Uterus (tissue), 2 donors: Measurements from ENCODE around the gene A1CF.

Source experiments
- POLR2A ChIP-seq, 2 donors: fragments of 450-650 bp; IDR thresholded peaks; one replicate each; pipeline ENCODE4 v1.6.1; 2016; ENCODE audit warnings: antibody characterized with exemption in 2 of 2, mild to moderate bottlenecking in 1 of 2, moderate library complexity in 1 of 2
- TF ChIP-seq, protein P1 (sequence below), 4 experiments: fragments of 200-600 bp in 2 of 4; fragments of 450-650 bp in 2 of 4; sonication (generic) in 2 of 4; IDR thresholded peaks; one replicate each; pipeline ENCODE4 v1.5.1; 2016 to 2019; ENCODE audit warnings: antibody characterized with exemption in 4 of 4, mild to moderate bottlenecking in 2 of 4, moderate library complexity in 1 of 4

DNA sequence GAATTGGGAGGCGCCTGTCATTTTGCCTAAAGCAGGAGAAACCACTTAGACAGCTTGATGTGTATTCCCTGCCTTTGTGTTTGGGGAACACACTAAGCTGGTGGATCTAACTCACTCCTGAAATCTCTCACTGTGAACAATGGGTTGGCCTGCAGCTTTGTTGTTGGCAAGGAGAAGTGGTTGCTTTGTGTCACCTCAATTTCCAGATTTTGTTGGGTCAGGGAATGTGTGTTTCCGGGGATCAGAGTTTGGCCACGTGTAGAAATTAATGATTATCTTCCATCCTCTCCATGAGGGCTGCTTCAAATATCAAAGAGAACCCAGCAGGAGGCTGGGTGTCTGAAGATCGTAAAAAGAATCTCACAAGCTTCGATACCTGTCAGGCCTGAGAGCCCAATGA lies 27.8 kb downstream of the A1CF start:
- no peak for TF ChIP-seq POLR2A (IDR thresholded peaks at IDR 0.05)
- TF ChIP-seq, protein P1, sequence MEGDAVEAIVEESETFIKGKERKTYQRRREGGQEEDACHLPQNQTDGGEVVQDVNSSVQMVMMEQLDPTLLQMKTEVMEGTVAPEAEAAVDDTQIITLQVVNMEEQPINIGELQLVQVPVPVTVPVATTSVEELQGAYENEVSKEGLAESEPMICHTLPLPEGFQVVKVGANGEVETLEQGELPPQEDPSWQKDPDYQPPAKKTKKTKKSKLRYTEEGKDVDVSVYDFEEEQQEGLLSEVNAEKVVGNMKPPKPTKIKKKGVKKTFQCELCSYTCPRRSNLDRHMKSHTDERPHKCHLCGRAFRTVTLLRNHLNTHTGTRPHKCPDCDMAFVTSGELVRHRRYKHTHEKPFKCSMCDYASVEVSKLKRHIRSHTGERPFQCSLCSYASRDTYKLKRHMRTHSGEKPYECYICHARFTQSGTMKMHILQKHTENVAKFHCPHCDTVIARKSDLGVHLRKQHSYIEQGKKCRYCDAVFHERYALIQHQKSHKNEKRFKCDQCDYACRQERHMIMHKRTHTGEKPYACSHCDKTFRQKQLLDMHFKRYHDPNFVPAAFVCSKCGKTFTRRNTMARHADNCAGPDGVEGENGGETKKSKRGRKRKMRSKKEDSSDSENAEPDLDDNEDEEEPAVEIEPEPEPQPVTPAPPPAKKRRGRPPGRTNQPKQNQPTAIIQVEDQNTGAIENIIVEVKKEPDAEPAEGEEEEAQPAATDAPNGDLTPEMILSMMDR (IDR thresholded peaks at IDR 0.05) = no peak
